M059J (cell line): ENCODE measurements around the gene NPB. TPM values are rescaled to one million over a fixed set of nuclear protein-coding genes. Genes with fewer than 3 reads are reported as not detected.
"Not testable (repeated sequence)": the region's sequence is repeated elsewhere in the genome, so short reads cannot be mapped to it uniquely, and the experiment has no call there.

ENCODE experiments used
- DNase-seq: peaks from one replicate; pipeline ENCODE4 v3.0.0-alpha.2; 2012; ENCODE audit warnings: low read depth
- total RNA-seq: library from RNA; depleted of rRNA; stranded (reverse); fragments of >200 nt; shearing (Covaris generic); gene quantifications from 2 replicates; pipeline ENCODE4 v1.2.3, GENCODE V29; 2014

Gene NPB
- total RNA-seq, 1 experiment from 2014 or later: 0.44 TPM

DNA sequence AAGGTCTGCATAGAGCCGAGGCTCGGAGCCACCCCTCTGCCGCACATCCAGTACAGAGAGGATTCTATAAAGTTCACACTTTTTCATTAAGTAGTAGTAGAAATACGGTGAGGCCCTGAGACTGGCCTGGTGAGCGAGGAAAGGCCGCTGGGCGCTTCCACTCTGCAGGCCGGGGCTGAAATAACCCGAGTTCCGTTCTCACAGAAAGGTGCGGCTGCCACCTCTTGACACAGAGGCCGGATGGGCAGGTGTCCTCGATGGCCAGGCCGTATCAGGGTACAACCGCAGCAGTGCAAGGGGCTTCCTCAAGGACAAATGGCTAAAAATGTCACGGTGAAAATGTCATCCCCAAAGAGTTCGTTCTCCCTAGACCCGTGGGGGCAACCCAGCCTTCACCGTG lies 9.9 kb downstream of the NPB start:
- DNase-seq: no peak

DNA sequence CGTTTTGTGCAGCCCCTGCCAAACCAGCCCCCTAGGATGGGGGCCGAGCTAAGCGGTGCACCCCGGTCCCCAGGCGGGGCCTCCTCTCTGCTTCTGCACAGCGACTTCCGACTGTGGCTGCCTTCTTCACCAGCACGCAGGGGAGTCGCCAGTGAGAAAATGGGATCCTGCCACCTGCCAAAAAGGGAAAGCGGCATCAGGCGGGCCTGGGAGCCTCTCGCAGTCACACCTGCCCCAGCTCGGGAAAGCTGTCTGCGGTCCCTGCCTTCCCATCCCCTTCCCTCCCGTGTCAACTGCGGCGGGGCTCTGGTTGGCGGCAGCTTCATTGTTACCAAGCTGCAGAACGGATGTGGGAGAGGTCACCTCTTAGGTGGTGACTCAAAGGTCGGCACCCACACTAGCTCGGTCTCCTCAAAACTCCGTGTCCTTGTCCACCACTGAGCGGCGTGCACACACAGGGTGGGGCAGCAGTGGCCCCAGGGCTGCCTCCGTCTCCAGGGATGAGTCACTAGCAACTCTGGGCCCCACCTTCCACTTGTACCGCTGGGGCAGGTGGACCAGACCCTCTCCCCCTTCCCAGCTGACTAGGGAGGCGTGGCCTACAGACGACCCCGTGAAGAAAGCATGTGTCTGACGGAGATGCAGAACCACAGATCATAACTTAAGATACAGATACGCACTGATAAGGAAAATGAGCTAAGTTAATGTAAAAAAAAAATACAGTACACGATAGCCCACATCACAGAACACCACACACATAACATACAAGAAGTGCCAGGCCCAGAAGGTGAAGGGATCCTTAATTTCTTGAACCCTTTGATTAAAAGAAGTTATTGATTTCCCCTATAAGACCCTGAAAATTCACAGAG lies 10.6 kb downstream of the NPB start:
- peak; percentile 27 for DNase-seq

DNA sequence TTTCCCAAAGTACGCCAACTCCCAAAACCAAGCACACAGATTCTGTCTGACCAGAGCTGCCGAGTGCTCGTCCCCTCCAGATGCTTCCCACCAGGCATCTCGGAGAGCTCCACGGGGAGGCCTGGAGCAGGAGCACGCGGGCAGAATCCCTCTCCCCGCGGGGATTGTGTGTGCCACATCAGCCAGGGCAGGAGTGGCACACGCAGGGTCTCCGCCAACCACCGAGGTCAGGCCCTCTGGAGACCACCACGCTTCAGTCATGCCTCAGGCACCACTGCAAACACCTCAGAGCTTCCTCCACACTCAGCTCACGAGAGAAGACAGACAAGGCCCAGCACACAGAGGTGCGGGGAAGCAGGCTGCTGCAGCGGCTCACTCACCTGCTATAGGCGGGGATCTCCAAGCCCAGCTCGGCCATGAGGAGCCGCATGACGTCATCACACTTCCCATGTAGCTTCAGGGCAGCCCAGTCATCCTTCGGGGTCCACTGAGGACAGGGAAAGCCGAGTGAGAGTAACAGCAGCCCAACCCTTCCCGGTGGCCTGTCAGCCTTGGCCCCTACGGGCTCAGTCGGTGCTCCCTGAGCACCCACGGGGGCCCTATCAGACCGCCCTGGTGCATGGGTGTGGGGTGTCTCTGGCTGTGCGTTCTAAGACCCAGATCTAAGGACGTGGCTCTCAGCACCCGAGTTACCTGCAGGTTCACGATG lies 11.5 kb downstream of the NPB start:
- no peak for DNase-seq

DNA sequence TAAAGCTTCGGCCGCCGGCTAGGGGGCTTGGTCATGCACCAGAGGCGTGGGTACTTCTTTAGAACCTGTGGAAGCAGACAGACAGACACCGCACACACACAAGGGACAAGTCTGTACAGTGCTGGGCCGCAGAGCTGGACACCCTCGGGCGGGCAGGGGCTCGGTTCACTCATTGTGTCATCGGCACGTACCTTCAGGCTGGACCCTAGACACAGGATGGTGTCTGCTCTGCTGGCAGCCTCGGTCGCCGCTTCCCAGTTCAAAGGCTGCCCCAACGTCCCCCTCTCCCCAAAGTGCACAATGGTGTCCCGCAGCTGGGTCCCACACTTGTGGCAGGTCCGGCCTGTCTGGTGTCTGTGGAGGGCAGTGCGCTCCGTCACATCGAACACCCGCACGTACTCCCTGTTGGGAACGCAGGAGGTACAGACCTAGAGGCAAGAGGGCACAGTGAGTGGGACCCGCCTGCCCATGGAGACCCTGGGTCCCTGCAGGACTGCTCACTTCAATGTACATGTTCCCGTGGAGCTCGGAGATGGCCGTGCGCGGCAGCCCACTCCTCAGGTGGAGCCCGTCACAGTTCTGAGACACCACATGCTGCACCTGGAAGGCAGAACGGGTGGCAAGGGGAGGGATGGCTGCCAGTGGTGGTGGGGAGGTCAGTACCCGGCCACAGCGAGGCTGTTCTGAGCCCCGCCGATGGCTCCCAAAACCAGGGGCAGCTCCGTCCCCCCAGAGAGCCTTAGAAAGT lies 12.2 kb downstream of the NPB start:
- DNase-seq: no peak

DNA sequence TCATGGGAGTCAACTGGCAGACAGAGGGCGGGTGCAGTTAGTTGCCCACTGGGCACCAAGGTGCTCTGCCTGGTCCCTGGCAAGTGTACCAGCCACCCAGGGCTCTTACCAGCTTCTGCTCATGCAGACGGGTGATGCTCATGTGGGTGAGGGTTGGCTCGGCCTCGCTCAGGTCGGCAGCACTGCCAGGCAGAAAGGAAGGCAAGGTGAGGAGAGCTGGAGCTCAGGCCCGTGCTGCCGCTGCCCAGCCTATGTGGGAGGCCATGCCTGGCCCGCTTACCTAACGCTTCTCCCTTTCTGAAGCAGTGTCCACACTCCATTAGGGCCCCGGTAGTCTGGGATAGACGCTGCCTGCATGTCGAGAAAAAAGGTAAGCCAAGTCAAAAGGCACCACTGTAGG lies 13.3 kb downstream of the NPB start:
- no peak for DNase-seq

DNA sequence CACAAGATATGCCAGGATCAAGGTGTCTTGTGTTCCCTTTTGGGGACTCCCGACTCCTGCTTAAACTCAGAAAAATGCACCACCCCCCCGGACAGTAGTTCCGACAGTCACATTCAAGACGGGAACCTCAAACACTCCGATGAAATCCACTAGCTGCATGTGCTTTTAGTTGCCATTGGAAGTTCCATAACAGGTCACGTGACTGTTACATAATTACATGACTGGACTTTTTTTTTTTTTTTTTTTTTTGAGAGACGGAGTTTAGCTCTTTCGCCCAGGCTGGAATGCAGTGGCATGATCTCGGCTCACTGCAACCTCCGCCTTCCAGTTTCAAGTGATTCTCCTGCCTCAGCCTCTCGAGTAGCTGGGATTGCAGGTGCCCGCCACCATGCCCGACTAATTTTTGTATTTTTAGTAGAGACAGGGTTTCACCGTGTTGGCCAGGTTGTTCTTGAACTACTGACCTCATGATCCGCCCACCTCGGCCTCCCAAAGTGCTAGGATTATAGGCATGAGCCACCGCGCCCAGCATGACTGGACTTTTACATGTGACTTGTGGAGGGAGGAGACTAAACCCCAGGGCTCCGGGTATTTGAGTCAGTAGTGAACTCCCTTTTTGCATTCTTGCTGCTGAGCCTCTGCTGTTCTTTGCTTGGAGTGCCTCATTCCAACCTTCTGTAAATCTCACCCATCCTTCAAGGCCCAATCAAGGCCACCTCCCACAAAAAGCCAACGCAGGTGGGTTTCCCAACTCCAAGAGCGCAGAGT lies 14.4 kb downstream of the NPB start:
- DNase-seq: peak; percentile 52

DNA sequence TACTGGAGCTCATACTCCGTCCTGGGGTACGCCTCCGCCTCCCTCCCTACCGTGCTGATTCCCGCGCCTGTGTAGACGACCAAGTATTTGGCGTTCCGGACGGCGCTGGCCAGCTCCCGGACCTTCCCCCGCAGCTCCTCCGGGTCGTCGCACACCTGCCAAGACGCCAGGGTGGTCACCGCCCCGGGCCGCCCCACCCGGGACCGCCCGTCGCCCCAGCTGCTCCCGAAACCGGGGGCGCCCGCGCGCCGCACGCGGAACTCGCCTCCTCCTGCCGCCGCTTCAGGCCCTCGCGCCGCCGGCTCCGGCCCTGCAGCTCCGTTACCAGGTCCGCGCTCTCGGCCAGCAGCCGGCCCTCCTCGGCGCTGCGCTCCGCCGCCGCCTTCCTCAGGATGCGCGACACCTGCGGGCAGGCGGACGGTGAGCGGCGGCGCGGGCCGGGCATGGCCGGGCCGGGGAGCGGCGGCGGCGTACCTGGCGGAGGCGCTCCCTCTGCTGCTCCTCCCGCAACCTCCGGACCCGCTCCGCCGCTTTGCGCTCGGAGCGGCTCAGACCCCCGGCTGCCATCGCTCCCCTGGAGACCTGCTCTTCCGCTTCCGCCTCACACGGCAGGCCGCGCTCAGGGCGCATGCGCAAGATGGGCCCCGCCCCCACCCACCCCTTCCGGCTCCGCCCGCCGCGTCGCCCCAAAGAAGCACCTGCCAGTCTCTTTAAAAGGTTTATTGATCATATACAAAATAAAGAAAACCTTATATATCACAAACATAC lies 15.7 kb downstream of the NPB start, which contains the start of gene SIRT7:
Gene SIRT7, minus strand, starts transcription at position 612 of the 768 bp plus-strand sequence. Its CDS starts 45 bp downstream, at position 567.
- DNase-seq: peak; percentile 65

DNA sequence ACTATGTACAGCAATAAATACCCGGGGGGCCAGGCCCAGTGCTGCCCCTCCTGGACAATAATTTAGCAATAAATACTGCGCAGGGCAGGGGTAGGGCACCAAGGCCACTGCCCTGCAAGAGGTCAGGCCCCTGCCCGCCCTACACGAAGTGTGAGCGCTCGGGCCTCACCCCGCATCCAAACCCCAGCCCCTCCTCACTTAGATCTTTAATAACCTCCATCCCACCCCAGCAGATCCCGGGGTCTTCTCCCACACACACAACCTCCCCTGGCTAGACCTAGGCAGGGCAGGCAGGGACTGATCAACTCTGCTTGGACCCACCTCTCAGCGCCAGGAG lies 16.3 kb downstream of the NPB start:
- not testable (repeated sequence) for DNase-seq

DNA sequence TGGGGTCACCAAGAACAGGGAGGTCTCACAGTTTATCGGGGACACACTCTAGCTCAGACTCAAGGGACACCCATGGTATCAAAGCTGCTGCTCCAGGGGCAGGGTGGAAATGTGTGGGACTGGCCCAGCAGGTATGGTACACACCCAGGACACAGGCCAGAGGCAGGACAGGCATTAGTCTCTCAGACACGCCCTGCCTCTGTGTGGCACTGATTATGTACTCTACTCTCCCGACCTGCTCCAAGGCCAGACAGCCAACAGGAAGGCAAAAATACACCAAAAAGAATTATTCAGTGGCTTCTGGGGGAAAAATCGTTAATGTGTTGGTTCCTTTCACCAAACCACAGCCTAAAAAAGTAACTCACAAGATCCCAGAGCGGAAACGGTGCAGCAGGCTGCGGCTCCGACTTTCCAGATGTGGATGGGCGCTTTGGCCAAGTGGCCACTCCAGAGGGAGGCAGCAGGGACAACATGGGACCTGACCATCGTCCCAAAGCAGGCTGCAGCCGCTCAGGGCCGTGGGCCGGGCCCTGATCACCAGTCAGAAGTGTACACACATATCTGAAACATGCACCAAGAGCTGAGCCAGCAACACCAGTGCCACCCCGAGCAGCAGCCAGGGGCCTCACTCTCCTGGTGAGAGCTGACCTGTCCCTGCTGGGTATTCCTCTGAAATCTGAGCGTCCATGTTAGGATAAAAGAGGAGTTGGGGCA lies 17.0 kb downstream of the NPB start:
- no peak for DNase-seq

DNA sequence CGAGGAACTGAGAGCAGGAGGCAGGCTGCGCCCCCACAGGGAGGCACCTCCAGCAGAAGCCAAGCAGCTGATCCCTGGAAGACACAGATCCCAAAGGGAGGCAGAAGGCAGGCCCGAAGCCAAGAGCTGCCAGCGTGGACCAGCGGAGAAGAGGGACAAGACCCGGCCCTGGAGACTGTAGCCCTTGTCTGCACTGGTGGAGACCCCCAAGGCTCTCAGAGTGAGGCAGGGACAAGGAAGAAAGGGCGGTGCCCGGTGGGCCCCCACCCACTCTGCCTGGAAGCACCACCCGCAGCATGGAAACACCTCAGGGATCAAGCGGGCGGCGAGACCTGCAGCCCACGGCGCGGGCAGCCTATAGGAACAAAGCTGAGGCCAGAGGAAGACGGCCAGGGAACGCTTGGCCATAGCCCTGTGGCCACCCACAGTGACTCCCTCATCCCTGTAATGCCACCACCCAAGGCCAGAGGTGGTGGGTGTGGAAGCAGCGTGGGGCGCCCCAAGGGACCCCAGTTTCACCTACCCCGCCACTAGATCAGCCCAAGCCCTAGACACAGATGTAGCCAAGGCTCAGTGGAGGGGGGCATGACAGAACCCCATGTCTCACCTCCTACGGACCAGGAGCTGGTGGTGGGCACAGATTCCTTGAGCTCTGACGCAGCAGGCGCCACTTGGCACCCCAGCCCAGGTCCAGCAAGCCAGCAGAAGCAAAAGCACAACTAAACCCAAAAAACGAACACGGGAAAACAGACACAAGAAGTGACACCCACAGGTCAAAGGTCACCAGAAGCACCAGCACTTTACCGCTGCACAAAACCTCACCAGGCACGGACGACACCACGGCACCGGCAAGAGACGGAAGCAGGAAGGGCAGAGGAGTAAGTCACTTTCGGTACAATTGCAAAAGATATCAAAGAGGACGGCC lies 18.8 kb downstream of the NPB start:
- DNase-seq: no peak

DNA sequence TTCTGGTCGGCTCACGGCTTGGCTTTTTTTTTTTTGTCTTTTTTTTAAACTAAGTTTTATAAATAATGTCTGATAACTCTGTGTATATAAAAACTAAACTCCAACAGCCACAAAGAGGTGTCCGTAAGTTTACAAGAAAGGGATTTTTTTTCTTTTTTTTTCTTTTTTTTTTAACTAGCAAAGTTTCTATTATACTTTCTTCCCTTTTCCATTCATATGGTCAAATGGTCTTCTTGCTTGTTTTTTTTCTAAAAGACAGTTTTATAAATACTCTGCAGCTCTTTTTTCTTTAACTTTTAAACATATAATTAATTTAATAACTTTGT lies 19.5 kb downstream of the NPB start:
- DNase-seq: no peak

DNA sequence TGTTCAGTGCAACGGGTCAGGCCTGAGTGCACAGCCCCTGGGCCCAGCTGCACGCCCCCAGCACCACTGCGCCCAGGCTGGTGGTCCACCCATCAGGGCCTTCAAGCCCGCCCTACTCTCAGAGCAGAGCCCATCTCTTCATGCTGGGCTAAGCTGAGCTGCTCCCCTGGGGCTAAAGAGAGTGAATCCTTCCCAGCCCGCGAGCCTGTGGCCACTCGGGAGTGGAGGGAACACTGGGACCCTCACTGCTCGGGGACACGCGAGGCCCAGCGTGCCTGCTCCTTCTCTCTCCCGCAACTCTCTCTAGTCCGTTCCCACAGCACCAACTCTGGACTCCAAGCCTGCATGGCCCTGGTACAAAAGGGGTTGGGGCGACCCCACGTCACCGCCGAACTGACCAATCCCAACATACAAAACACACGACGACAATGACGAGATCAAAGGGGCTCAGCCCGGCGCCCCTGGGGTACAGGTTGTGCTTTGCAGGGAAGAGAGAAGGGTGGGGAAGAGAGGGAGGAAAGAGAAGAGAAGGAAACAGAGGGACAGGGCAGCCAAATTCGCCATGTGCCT lies 20.0 kb downstream of the NPB start:
- DNase-seq: no peak

DNA sequence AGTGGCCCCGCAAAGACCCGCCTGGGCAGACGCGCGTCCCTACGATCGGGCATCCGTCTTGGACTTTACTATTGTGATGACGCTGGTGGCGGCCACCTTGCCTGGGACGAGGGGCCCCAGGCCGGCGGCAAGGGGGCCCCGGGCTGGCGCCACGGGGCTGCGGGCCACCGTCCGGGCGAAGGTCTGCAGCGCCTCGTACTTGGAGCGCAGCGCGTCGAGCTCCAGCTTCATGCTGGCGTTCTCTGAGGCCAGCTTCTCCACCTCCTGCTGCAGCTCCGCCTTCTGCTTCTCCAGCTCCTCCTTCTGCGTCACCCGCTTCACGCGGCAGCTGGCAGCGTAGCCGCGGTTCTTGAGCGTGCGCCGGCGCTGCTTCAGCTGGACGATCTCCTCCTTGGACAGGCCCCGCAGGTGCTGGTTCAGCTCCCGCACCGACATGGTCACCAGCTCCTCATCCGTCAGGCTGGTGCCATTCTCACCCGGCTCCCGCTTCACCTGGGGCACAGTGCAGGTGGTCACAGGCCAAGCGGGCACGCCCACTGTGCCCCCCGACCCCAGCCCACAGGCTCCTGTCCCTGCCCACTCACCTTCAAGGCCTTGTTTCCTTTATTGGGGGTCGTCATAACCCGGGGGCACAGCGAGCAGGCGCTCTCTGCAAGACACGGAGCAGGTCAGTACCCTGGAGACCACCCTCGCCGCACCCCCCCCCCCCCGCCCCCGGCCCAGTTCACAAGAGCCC lies 20.7 kb downstream of the NPB start:
- DNase-seq: no peak

DNA sequence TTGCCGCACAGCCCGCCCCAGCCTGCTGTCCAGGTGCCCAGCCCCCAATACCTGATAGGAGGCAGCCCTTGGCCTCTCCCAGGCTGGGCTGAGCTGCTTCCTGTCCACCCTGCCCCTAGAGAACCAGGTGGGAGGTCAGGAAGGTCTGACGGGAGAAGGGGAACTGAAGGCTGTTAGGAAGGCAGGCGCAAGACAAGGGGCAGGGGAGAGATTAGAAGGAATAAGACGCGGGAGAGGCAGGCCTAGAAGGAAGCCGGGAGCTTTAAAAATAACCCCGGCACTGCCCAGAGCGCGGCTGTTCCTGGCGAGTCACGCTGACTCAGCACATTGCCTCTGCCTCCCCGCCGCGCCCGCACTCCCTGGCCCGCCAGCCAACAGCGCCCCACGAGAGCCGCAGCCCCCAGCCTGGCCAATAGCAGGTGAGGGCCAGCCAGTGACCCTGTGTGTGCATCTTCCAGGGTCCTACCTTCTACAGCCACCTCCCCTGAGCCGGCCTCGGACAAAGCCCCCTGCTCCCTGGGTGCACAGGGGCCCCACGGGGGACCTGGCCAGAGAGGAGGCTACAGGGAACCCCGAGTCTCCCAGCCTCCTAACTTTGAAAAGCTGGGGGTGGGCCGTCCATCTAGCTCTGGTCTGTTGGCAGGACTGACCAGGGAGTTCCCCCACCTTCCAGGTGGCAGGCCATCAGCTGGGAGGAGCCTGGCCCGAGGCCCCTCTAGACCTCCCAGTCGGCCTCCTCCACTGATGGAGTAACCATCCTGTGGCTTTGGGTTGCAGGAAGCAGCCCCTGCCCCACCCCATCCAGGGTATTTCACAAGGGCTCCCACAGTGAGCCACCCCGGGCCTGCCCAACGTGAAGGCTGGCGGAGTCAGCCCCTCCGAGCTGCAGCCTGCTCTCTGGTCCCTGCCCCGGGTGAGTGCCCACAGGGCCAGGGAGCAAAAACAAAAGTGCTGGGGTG lies 21.5 kb downstream of the NPB start:
- no peak for DNase-seq

DNA sequence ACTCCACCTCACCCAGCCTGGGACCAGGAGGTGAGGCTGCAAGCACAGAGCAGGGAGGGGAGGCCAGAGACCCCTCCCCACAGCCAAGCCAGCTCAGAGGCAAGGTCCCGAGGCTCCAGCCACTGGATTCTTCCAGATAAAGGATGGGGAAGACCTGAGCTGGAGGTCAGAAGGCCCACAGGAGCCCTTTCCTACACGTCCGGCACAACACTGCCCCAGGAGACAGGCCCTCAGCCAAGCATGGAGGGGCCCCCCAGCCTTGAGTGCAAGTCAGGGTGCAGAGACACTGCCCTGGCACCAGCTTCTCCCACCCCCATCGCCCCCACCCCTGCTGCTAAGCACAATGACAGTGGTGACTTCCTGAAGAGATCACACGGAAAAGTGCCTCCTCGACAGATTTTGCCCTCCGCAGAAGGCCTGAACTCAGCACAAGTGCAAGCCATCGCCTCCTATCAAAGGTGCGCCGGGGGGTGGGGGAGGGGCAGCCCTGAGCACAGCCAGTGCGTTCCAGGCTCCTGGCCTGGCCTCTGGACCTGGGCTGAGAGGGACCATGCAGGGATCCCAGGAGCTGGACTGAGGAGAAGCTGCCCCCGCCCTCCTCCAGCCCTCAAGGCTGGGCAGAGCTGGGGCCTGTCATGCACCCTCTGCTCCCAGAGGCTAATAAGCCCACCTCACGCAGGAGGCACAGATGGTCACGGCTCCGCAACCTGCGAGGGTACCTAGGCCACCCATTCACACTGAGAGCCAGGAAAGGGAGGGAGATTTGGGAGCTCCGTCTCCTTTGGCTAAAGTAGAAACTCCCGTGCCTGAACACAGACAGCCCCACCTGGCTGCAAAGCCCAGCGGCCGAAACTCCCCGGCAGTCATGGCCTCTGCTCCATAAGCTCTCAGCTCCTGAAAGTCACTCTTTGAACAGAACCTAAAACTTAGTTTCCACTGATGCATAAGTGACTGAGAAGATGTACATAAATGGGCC lies 22.8 kb downstream of the NPB start:
- no peak for DNase-seq
